ENCODE results near the gene CRACDL.

- TF ChIP-seq POLR2A (IDR thresholded peaks at IDR 0.05) = no peak
- TF ChIP-seq CTCF (IDR thresholded peaks at IDR 0.05) = no peak
- no peak for TF ChIP-seq EP300 (IDR thresholded peaks at IDR 0.05)
These were observed 111.6 kb downstream of the CRACDL start for GRCh38 chr2:98824256-98825019.
